GM23338 (cell line): ENCODE measurements around the gene LCE5A. TPM values are rescaled to one million over a fixed set of nuclear protein-coding genes. Genes with fewer than 3 reads are reported as not detected.

Experiments
- ATAC-seq: fragments of 200-7000 bp; cut with Tn5 transposase; 3 replicates; pipeline ENCODE4 v1.9.1; 2020
- DNase-seq: peaks from one replicate; pipeline ENCODE4 v3.0.0-alpha.2; 2015; ENCODE audit warnings: low spot score
- H2AFZ ChIP-seq: fragments of 200-600 bp; sonication (generic); 2 replicates; pipeline ENCODE4 v1.8.0; 2016; ENCODE audit warnings: antibody characterized with exemption, mild to moderate bottlenecking, moderate library complexity
- H3F3A ChIP-seq: fragments of 200-600 bp; sonication (generic); replicated peaks from 2 replicates; pipeline ENCODE4 v1.8.0; 2017; ENCODE audit warnings: antibody characterized with exemption, mixed run types, low read depth
- H3K27ac ChIP-seq: fragments of 200-600 bp; sonication (generic); 2 replicates; pipeline ENCODE4 v1.6.1; 2016; ENCODE audit warnings: low read depth
- H3K27me3 ChIP-seq: fragments of 200-600 bp; sonication (generic); 2 replicates; pipeline ENCODE4 v1.8.0; 2016; ENCODE audit warnings: mild to moderate bottlenecking, mixed run types, moderate library complexity; ENCODE audit not compliant: insufficient read depth
- H3K36me3 ChIP-seq: fragments of 200-600 bp; sonication (generic); 2 replicates; pipeline ENCODE4 v1.8.0; 2016; ENCODE audit warnings: mild to moderate bottlenecking; ENCODE audit not compliant: insufficient read depth
- H3K4me1 ChIP-seq: fragments of 200-600 bp; sonication (generic); 2 replicates; pipeline ENCODE4 v1.8.0; 2016; ENCODE audit warnings: mild to moderate bottlenecking, moderate library complexity; ENCODE audit not compliant: insufficient read depth
- H3K4me2 ChIP-seq: fragments of 200-600 bp; sonication (generic); 2 replicates; pipeline ENCODE4 v1.7.1; 2017; ENCODE audit warnings: mixed run types
- H3K4me3 ChIP-seq: fragments of 200-600 bp; sonication (generic); 2 replicates; pipeline ENCODE4 v1.6.1; 2016; ENCODE audit warnings: mixed run types
- H3K79me2 ChIP-seq: fragments of 200-600 bp; sonication (generic); replicated peaks from 2 replicates; pipeline ENCODE4 v1.8.0; 2017; ENCODE audit warnings: mild to moderate bottlenecking; ENCODE audit not compliant: insufficient read depth
- H3K9me2 ChIP-seq: fragments of 200-600 bp; sonication (generic); 2 replicates; pipeline ENCODE4 v1.8.0; 2017; ENCODE audit not compliant: insufficient read depth
- H4K20me1 ChIP-seq: fragments of 200-600 bp; sonication (generic); replicated peaks from 2 replicates; pipeline ENCODE4 v1.8.0; 2017; ENCODE audit warnings: mild to moderate bottlenecking; ENCODE audit not compliant: insufficient read depth
- H3K27ac Mint-ChIP-seq: 2 replicates; pipeline ENCODE4 v1.8.0; 2020; ENCODE audit warnings: inconsistent platforms, mild to moderate bottlenecking, moderate library complexity, mixed read lengths
- H3K27me3 Mint-ChIP-seq: 3 replicates; pipeline ENCODE4 v1.8.0; 2022; ENCODE audit warnings: low read depth, mild to moderate bottlenecking, moderate library complexity, mixed read lengths, inconsistent platforms; ENCODE audit not compliant: insufficient read depth, poor library complexity
- H3K36me3 Mint-ChIP-seq: 3 replicates; pipeline ENCODE4 v1.8.0; 2021; ENCODE audit warnings: low read depth, mild to moderate bottlenecking, inconsistent platforms, moderate library complexity, mixed read lengths
- H3K4me1 Mint-ChIP-seq: 3 replicates; pipeline ENCODE4 v1.8.0; 2020; ENCODE audit warnings: mild to moderate bottlenecking, inconsistent platforms, mixed read lengths
- H3K4me3 Mint-ChIP-seq: 3 replicates; pipeline ENCODE4 v1.8.0; 2021; ENCODE audit warnings: moderate library complexity, mild to moderate bottlenecking, inconsistent platforms, mixed read lengths
- H3K9me3 Mint-ChIP-seq: 3 replicates; pipeline ENCODE4 v1.8.0; 2020; ENCODE audit warnings: moderate library complexity, mild to moderate bottlenecking, inconsistent platforms, mixed read lengths
- CREB1 ChIP-seq: fragments of 250-450 bp; sonication (Bioruptor Pico); IDR thresholded peaks from 2 replicates; pipeline ENCODE4 v1.5.0; 2020; ENCODE audit warnings: low read depth, mild to moderate bottlenecking, moderate library complexity
- EZH2 ChIP-seq: fragments of 200-600 bp; sonication (generic); IDR thresholded peaks from one replicate; pipeline ENCODE4 v1.8.0; 2017; ENCODE audit warnings: antibody characterized with exemption, mild to moderate bottlenecking, low read depth; ENCODE audit not compliant: unreplicated experiment
- NANOG ChIP-seq: IDR thresholded peaks from 2 replicates; pipeline ENCODE4 v1.6.1; 2016; ENCODE audit warnings: antibody characterized with exemption, borderline replicate concordance
- REST ChIP-seq: IDR thresholded peaks from one replicate; pipeline ENCODE4 v1.6.1; 2018; ENCODE audit warnings: antibody characterized with exemption; ENCODE audit not compliant: unreplicated experiment
- ZNF331 ChIP-seq: fragments of 250-450 bp; sonication (Bioruptor Pico); IDR thresholded peaks from 2 replicates; pipeline ENCODE4 v1.5.0; 2020; ENCODE audit warnings: low read depth, mild to moderate bottlenecking, moderate library complexity
- ZNF462 ChIP-seq: fragments of 250-450 bp; sonication (Bioruptor Pico); IDR thresholded peaks from 2 replicates; pipeline ENCODE4 v1.5.0; 2020; ENCODE audit warnings: mild to moderate bottlenecking, moderate library complexity
- polyA plus RNA-seq: library from polyadenylated mRNA; unstranded; fragments of >200 nt; fragmentation: Nextera tagmentation; extraction: Ambion mirVana; gene quantifications from 2 replicates; pipeline ENCODE4 v1.2.1, GENCODE V29; 2016
- total RNA-seq: library from RNA; depleted of rRNA; stranded (reverse); fragments of >200 nt; shearing (Covaris generic); gene quantifications from 2 replicates; pipeline ENCODE4 v1.2.3, GENCODE V29; 2014

The LCE5A gene
- total and polyA plus RNA-seq, 2 experiments from 2014 or later, result not detected

GRCh38 chr1:152514715-152515433 lies 4.3 kb downstream of the LCE5A start:
- Mint-ChIP-seq H3K27ac (no peak overlapping the region), H3K4me1 (peaks cover 6% of the 10 kb centered on the region; the same call in 2 of the 3 replicates), H3K4me3 (peak overlapping the region; percentile 68), H3K27me3 (peaks cover 25% of the 10 kb centered on the region), H3K36me3 (no peaks in the 10 kb centered on the region), H3K9me3 (no peaks in the 10 kb centered on the region)
- DNase-seq (no peak), ATAC-seq (no peak)
- H3K4me1 ChIP-seq, result peaks cover 3% of the 10 kb centered on the region; the same call in 1 of the 2 replicates
- H3K4me2 ChIP-seq, result peak overlapping the region; percentile 83
- H3K9me2 ChIP-seq, result no peaks in the 10 kb centered on the region
- no peak overlapping the region for H3K27ac ChIP-seq
- no peaks in the 10 kb centered on the region for H3K79me2 ChIP-seq
- no peaks in the 10 kb centered on the region for H3F3A ChIP-seq
- H4K20me1 ChIP-seq, result no peaks in the 10 kb centered on the region
- no peaks in the 10 kb centered on the region for H3K36me3 ChIP-seq
- peak; percentile 25 for TF ChIP-seq EZH2
- no peak for TF ChIP-seq CREB1
- H2AFZ ChIP-seq, result peak overlapping the region; percentile 99
- peaks cover 41% of the 10 kb centered on the region for H3K27me3 ChIP-seq
- H3K4me3 ChIP-seq, result peak overlapping the region; percentile 52

GRCh38 chr1:152515434-152515783 lies 4.8 kb downstream of the LCE5A start:
- peaks cover 3% of the 10 kb centered on the region; the same call in 1 of the 2 replicates for H3K4me1 ChIP-seq
- no peaks in the 10 kb centered on the region for H3K79me2 ChIP-seq
- peak overlapping the region; percentile 99 for H2AFZ ChIP-seq
- peaks cover 25% of the 10 kb centered on the region for H3K27me3 Mint-ChIP-seq
- DNase-seq, result peak; percentile 78
- no peak for TF ChIP-seq NANOG
- no peak for TF ChIP-seq REST
- TF ChIP-seq CREB1, result no peak
- TF ChIP-seq EZH2, result peak; percentile 11
- no peak for TF ChIP-seq ZNF331 (CRISPR knock-in tag)
- TF ChIP-seq ZNF462 (CRISPR knock-in tag), result no peak
- H3K4me3 ChIP-seq, result peak overlapping the region; percentile 52
- H3K27me3 ChIP-seq, result peaks cover 41% of the 10 kb centered on the region
- H3K9me2 ChIP-seq, result no peaks in the 10 kb centered on the region
- no peaks in the 10 kb centered on the region for H3K9me3 Mint-ChIP-seq
- ATAC-seq, result peak; percentile 91
- H3K4me3 Mint-ChIP-seq, result peak overlapping the region; percentile 68
- H3K27ac Mint-ChIP-seq, result no peak overlapping the region
- peak overlapping the region; percentile 83 for H3K4me2 ChIP-seq
- no peaks in the 10 kb centered on the region for H3K36me3 Mint-ChIP-seq
- no peaks in the 10 kb centered on the region for H3F3A ChIP-seq
- H4K20me1 ChIP-seq, result no peaks in the 10 kb centered on the region
- H3K27ac ChIP-seq, result no peak overlapping the region
- H3K4me1 Mint-ChIP-seq, result peaks cover 6% of the 10 kb centered on the region; the same call in 2 of the 3 replicates
- H3K36me3 ChIP-seq, result no peaks in the 10 kb centered on the region
